Trophoblast cell (in vitro differentiated cells and primary cell): ENCODE measurements around the gene TXNL4B.

Source experiments
- DNase-seq, 2 donors: peaks; one replicate each; pipeline ENCODE4 v3.0.0-alpha.2; 2016
- H2AFZ ChIP-seq: 2 replicates; pipeline ENCODE4 v1.6.1; 2013; ENCODE audit warnings: low read length, moderate library complexity, mild to moderate bottlenecking; ENCODE audit not compliant: insufficient read depth, poor library complexity
- H2AK5ac ChIP-seq: 2 replicates; pipeline ENCODE4 v1.6.1; 2013; ENCODE audit warnings: mild to moderate bottlenecking, low read length
- H2BK120ac ChIP-seq: 2 replicates; pipeline ENCODE4 v1.6.1; 2013; ENCODE audit warnings: low read length, mild to moderate bottlenecking, moderate library complexity; ENCODE audit not compliant: insufficient read depth, poor library complexity
- H2BK12ac ChIP-seq: 2 replicates; pipeline ENCODE4 v1.6.1; 2013; ENCODE audit warnings: mild to moderate bottlenecking, low read length, moderate library complexity
- H2BK5ac ChIP-seq: 2 replicates; pipeline ENCODE4 v1.6.1; 2013; ENCODE audit warnings: low read length, low read depth, moderate library complexity, mild to moderate bottlenecking; ENCODE audit not compliant: poor library complexity
- H3K14ac ChIP-seq: 2 replicates; pipeline ENCODE4 v1.6.1; 2013; ENCODE audit warnings: mild to moderate bottlenecking, low read length
- H3K18ac ChIP-seq: 2 replicates; pipeline ENCODE4 v1.6.1; 2013; ENCODE audit warnings: mild to moderate bottlenecking, low read length
- H3K23ac ChIP-seq: 2 replicates; pipeline ENCODE4 v1.6.1; 2013; ENCODE audit warnings: low read length
- H3K27ac ChIP-seq: 2 replicates; pipeline ENCODE4 v1.5.1; 2013; ENCODE audit warnings: low read depth, mild to moderate bottlenecking, inconsistent platforms, low read length, moderate library complexity
- H3K27me3 ChIP-seq: 2 replicates; pipeline ENCODE4 v1.6.1; 2013; ENCODE audit warnings: inconsistent platforms, mild to moderate bottlenecking, low read length, moderate library complexity; ENCODE audit not compliant: insufficient read depth
- H3K36me3 ChIP-seq, 2 experiments: 1 replicate in 1 of 2; 2 replicates in 1 of 2; pipeline ENCODE4 v1.6.1; 2013; ENCODE audit warnings: low read length in 2 of 2, mild to moderate bottlenecking in 2 of 2, moderate library complexity in 1 of 2; ENCODE audit not compliant: insufficient read depth in 2 of 2, control insufficient read depth in 1 of 2
- H3K4ac ChIP-seq: 2 replicates; pipeline ENCODE4 v1.6.1; 2013; ENCODE audit warnings: low read depth, mild to moderate bottlenecking, low read length, moderate library complexity
- H3K4me1 ChIP-seq, 2 experiments: 1 replicate in 1 of 2; 2 replicates in 1 of 2; pipeline ENCODE4 v1.6.1; 2013; ENCODE audit warnings: low read length in 2 of 2, mild to moderate bottlenecking in 2 of 2, moderate library complexity in 1 of 2; ENCODE audit not compliant: insufficient read depth in 2 of 2, control insufficient read depth in 1 of 2
- H3K4me2 ChIP-seq: 2 replicates; pipeline ENCODE4 v1.6.1; 2013; ENCODE audit warnings: inconsistent platforms, mild to moderate bottlenecking, low read length, moderate library complexity
- H3K4me3 ChIP-seq: 2 replicates; pipeline ENCODE4 v1.5.1; 2013; ENCODE audit warnings: mild to moderate bottlenecking, low read depth, low read length, inconsistent platforms
- H3K79me1 ChIP-seq: one replicate; pipeline ENCODE4 v1.6.1; 2013; ENCODE audit warnings: low read length
- H3K79me2 ChIP-seq: 2 replicates; pipeline ENCODE4 v1.6.1; 2013; ENCODE audit warnings: low read length, mild to moderate bottlenecking; ENCODE audit not compliant: control insufficient read depth, insufficient read depth, poor library complexity
- H3K9ac ChIP-seq: 2 replicates; pipeline ENCODE4 v1.6.1; 2013; ENCODE audit warnings: mild to moderate bottlenecking, low read length
- H3K9me3 ChIP-seq: 2 replicates; pipeline ENCODE4 v1.6.1; 2013; ENCODE audit warnings: low read depth, mild to moderate bottlenecking, control low read depth, inconsistent platforms, low read length; ENCODE audit not compliant: insufficient read depth
- H4K12ac ChIP-seq: 2 replicates; pipeline ENCODE4 v1.6.1; 2013; ENCODE audit warnings: low read depth, mild to moderate bottlenecking, low read length, moderate library complexity
- H4K8ac ChIP-seq: 2 replicates; pipeline ENCODE4 v1.6.1; 2013; ENCODE audit warnings: low read depth, mild to moderate bottlenecking, low read length, moderate library complexity
- H4K91ac ChIP-seq: one replicate; pipeline ENCODE4 v1.6.1; 2013; ENCODE audit warnings: low read depth, mild to moderate bottlenecking, low read length, moderate library complexity
- WGBS: extraction: QIAGEN DNeasy Blood & Tissue Kit; methylation state at CpG from one replicate; pipeline ENCODE4 v1.1.7; 2013; ENCODE audit warnings: missing lambda C conversion rate; ENCODE audit not compliant: insufficient read length, insufficient coverage; ENCODE audit errors: extremely low coverage; 5-methylcytosine and 5-hydroxymethylcytosine counted together

TXNL4B gene

GRCh38 chr16:72043539-72043938 is 49.9 kb downstream of the TXNL4B start:
- no CpG with 5 or more reads among the region's 1 CpG for WGBS
- no peak overlapping the region for H3K18ac ChIP-seq

GRCh38 chr16:72043058-72043457 is 50.4 kb downstream of the TXNL4B start:
- no peak overlapping the region for H2AFZ ChIP-seq
- no peaks in the 10 kb centered on the region for H3K36me3 ChIP-seq
- H3K79me2 ChIP-seq, result no peaks in the 10 kb centered on the region
- no peak overlapping the region for H2BK5ac ChIP-seq
- H3K18ac ChIP-seq, result no peak overlapping the region
- H2BK120ac ChIP-seq, result no peak overlapping the region
- no peak for DNase-seq
- no peak overlapping the region for H2BK12ac ChIP-seq
- H2AK5ac ChIP-seq, result no peak overlapping the region
- H3K27me3 ChIP-seq, result no peaks in the 10 kb centered on the region
- H3K9me3 ChIP-seq, result no peaks in the 10 kb centered on the region
- H4K8ac ChIP-seq, result no peak overlapping the region
- H4K12ac ChIP-seq, result no peak overlapping the region
- no peaks in the 10 kb centered on the region for H3K79me1 ChIP-seq
- no peak overlapping the region for H3K4me2 ChIP-seq
- no peak overlapping the region for H4K91ac ChIP-seq
- H3K4me3 ChIP-seq, result no peak overlapping the region
- H3K4ac ChIP-seq, result no peak overlapping the region
- no peaks in the 10 kb centered on the region for H3K4me1 ChIP-seq
- no peak overlapping the region for H3K23ac ChIP-seq
- no CpG with 5 or more reads among the region's 3 CpGs for WGBS
- no peak overlapping the region for H3K27ac ChIP-seq
- no peak overlapping the region for H3K14ac ChIP-seq
- no peak overlapping the region for H3K9ac ChIP-seq

More at GRCh38 chr16:72043539-72043938, 49.9 kb downstream of the TXNL4B start:
- no peak overlapping the region for H2AFZ ChIP-seq
- DNase-seq, result no peak
- no peaks in the 10 kb centered on the region for H3K36me3 ChIP-seq
- H3K23ac ChIP-seq, result no peak overlapping the region
- no peaks in the 10 kb centered on the region for H3K79me2 ChIP-seq
- no peak overlapping the region for H3K9ac ChIP-seq
- no peak overlapping the region for H3K14ac ChIP-seq
- no peaks in the 10 kb centered on the region for H3K4me1 ChIP-seq
- no peak overlapping the region for H2BK12ac ChIP-seq
- H3K27me3 ChIP-seq, result no peaks in the 10 kb centered on the region
- no peak overlapping the region for H3K4me2 ChIP-seq
- no peak overlapping the region for H3K4ac ChIP-seq
- no peak overlapping the region for H2BK5ac ChIP-seq
- no peak overlapping the region for H2AK5ac ChIP-seq
- no peak overlapping the region for H2BK120ac ChIP-seq
- no peak overlapping the region for H4K8ac ChIP-seq
- no peaks in the 10 kb centered on the region for H3K79me1 ChIP-seq
- no peak overlapping the region for H4K91ac ChIP-seq
- no peak overlapping the region for H4K12ac ChIP-seq
- H3K9me3 ChIP-seq, result no peaks in the 10 kb centered on the region
- H3K27ac ChIP-seq, result no peak overlapping the region
- H3K4me3 ChIP-seq, result no peak overlapping the region

- no peak overlapping the region for H2BK12ac ChIP-seq
- H3K79me2 ChIP-seq, result no peaks in the 10 kb centered on the region
- no peaks in the 10 kb centered on the region for H3K4me1 ChIP-seq
- no peak overlapping the region for H3K18ac ChIP-seq
- H3K9me3 ChIP-seq, result no peaks in the 10 kb centered on the region
- H2BK120ac ChIP-seq, result no peak overlapping the region
- H4K91ac ChIP-seq, result no peak overlapping the region
- no peak overlapping the region for H3K4me3 ChIP-seq
- no peak overlapping the region for H2BK5ac ChIP-seq
- no peak overlapping the region for H2AFZ ChIP-seq
- no peak overlapping the region for H3K14ac ChIP-seq
- H2AK5ac ChIP-seq, result no peak overlapping the region
- no peaks in the 10 kb centered on the region for H3K27me3 ChIP-seq
- no peak overlapping the region for H4K8ac ChIP-seq
- no peak overlapping the region for H4K12ac ChIP-seq
- no peaks in the 10 kb centered on the region for H3K36me3 ChIP-seq
- no peak for DNase-seq
- H3K79me1 ChIP-seq, result no peaks in the 10 kb centered on the region
- WGBS, result no CpG with 5 or more reads among the region's 2 CpGs
- no peak overlapping the region for H3K4ac ChIP-seq
- no peak overlapping the region for H3K4me2 ChIP-seq
- H3K9ac ChIP-seq, result no peak overlapping the region
- H3K27ac ChIP-seq, result no peak overlapping the region
- H3K23ac ChIP-seq, result no peak overlapping the region
Observed at GRCh38 chr16:72042157-72042660, 51.2 kb downstream of the TXNL4B start.

- H2AK5ac ChIP-seq, result no peak overlapping the region
- no peaks in the 10 kb centered on the region for H3K79me1 ChIP-seq
- H3K23ac ChIP-seq, result no peak overlapping the region
- H3K36me3 ChIP-seq, result no peaks in the 10 kb centered on the region
- H3K9me3 ChIP-seq, result no peaks in the 10 kb centered on the region
- no peak overlapping the region for H3K4me2 ChIP-seq
- H4K12ac ChIP-seq, result no peak overlapping the region
- H2BK120ac ChIP-seq, result no peak overlapping the region
- no peak overlapping the region for H3K9ac ChIP-seq
- no CpG with 5 or more reads among the region's 5 CpGs for WGBS
- no peak overlapping the region for H2AFZ ChIP-seq
- H3K4ac ChIP-seq, result no peak overlapping the region
- H3K4me3 ChIP-seq, result no peak overlapping the region
- H3K4me1 ChIP-seq, result no peaks in the 10 kb centered on the region
- DNase-seq, result no peak
- no peaks in the 10 kb centered on the region for H3K79me2 ChIP-seq
- H3K18ac ChIP-seq, result no peak overlapping the region
- H4K8ac ChIP-seq, result no peak overlapping the region
- H2BK5ac ChIP-seq, result no peak overlapping the region
- H3K14ac ChIP-seq, result no peak overlapping the region
- H4K91ac ChIP-seq, result no peak overlapping the region
- no peak overlapping the region for H2BK12ac ChIP-seq
- no peak overlapping the region for H3K27ac ChIP-seq
- H3K27me3 ChIP-seq, result no peaks in the 10 kb centered on the region
Observed at GRCh38 chr16:72036098-72036497, 57.3 kb downstream of the TXNL4B start.
